HG03442 (cell line): ENCODE data around the gene DEFB125.
"Not testable (repeated sequence)": the region's sequence is repeated elsewhere in the genome, so short reads cannot be mapped to it uniquely, and the experiment has no call there.

Experiments used
- ATAC-seq: cut with Tn5 transposase; IDR thresholded peaks from one replicate; pipeline ENCODE4 v1.9.1; 2021; ENCODE audit warnings: mild to moderate bottlenecking, moderate library complexity; ENCODE audit not compliant: unreplicated experiment

Gene DEFB125, protein sequence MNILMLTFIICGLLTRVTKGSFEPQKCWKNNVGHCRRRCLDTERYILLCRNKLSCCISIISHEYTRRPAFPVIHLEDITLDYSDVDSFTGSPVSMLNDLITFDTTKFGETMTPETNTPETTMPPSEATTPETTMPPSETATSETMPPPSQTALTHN

GRCh38 chr20:87401-87800, at the start of gene DEFB125:
DEFB125 (plus strand) TSS chr20:87672; CDS start chr20:87710, 38 bp downstream.
- no peak for ATAC-seq

- no peak for ATAC-seq
Measured at GRCh38 chr20:60035-60918, 27.2 kb upstream of the DEFB125 start.

DNA sequence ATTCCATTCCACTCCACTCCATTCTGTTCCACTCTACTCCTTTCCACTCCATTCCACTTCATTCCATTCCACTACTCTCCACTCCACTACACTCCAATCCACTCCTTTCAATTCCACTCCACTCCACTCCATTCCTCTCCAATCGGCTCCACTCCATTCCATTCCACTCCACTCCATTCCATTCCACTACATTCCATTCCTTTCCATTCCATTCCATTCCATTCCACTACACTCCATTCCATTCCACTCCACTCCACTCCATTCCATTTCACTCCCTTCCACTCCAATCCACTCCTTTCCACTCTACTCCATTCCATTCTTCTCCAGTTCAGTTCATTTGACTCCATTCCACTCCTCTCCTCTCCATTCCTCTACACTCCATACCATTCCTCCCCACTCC, 26.2 kb upstream of the DEFB125 start:
- ATAC-seq = no peak

GRCh38 chr20:61757-62156, 25.7 kb upstream of the DEFB125 start:
- no peak for ATAC-seq

DNA sequence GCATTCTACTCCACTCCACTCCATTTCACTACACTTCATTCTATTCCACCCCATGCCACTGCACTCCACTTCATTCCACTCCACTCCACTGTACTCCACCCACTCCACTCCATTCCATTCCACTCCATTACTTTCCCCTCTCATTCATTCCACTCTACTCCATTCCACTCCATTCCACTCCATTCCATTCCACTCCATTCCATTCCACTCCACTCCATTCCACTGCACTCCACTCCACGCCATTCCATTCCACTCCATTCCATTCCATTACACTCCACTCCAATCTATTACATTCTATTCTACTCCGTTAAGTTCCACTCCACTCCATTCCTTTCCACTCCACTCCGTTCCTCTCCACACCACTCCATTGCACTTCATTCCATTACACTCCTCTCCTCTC, 25.0 kb upstream of the DEFB125 start:
- ATAC-seq = no peak

DNA sequence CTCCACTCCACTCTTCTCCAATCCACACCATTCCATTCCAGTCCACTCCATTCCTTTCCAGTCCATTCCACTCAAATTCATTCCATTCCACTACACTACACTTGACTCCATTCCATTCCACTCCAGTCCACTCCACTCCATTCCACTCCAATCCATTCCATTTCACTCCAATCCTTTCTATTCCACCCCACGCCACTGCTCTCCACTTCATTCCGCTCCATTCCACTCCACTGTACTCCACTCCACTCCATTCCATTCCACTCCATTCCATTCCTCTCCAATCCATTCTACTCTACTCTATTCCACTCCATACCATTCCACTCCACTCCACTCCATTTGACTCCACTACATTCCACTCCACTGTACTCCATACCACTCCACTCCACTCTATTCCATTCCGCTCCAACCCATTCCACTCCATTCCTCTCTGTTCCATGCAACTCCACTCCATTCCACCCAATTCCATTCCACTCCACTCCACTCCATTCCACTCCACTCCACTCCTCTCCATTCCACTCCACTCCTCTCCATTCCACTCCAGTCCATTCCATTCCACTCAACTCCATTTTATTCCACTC, 23.4 kb upstream of the DEFB125 start:
- ATAC-seq = no peak

DNA sequence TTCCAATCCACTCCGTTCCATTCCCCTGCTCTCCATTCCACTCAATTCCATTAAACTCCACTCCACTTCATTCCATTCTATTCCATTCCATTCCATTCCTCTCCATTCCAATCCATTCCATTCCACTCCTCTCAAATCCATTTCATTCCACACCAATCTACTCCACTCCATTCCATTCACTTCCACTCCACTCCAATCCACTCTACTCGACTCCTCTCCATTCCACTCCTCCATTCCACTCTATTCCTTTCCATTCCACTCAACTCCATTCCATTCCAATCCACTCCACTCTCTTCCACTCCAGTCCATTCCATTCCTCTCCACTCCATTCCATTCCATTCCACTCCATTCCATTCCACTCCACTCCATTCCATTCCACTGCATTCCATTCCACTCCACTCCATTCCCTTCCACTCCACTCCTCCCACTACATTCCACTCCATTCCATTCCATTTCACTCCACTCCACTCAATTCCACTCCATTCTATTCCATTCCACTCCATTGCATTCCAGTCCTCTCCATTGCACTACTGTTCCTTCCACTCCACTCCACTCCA, 22.6 kb upstream of the DEFB125 start:
- ATAC-seq = no peak

DNA sequence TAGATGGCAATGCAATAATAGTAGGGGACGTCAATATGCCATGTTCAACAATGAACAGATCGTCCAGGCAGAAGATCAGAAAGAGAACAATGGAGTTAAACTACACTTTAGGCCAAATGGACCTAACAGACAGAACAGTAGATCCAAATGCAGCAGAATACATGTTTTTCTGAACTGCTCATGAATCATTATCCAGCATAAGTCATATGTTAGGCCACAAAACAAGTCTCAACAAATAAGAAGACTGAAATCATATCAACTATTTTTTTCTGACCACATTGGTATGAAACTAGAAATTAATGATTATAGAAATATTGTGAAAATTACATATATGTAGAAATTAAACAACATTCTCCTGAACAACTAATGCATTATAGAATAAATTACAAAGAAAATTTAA, 10.2 kb upstream of the DEFB125 start:
- no peak for ATAC-seq

DNA sequence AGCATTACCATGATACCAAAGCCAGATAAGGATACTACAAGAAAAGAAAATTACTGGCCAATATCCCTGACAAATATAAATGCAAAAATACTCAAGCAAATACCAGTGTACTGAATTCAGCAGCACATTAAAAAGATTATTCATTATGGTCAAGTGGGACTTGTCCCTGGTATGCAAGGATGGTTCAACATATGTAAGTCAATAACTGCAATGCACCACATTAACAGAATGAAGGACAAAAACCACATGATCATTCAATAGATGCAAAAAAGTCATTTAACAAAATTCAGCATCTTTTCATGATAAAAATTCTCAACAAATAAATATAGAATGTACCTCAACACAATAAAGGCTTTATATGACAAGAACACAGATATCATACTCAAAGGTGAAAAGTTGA, 9.1 kb upstream of the DEFB125 start:
- no peak for ATAC-seq

DNA sequence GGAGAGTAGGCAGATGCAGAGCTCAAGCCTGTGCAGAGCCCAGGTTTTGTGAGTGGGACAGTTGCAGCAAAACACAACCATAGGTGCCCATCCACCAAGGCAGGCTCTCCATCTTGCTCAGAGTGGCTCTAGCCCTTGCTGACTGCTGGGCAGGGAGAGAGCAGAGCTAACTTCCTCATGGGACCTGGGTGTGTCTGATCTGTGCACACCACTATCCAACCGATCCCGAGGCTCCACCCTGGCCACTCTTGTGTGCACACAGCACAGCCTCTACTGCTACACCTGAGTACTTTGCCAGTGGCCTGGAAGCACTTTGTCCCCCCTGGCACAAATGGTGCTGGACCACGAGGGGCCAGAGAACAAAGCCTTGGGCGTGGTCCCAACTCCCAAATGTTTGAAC, 7.9 kb upstream of the DEFB125 start:
- no peak for ATAC-seq

DNA sequence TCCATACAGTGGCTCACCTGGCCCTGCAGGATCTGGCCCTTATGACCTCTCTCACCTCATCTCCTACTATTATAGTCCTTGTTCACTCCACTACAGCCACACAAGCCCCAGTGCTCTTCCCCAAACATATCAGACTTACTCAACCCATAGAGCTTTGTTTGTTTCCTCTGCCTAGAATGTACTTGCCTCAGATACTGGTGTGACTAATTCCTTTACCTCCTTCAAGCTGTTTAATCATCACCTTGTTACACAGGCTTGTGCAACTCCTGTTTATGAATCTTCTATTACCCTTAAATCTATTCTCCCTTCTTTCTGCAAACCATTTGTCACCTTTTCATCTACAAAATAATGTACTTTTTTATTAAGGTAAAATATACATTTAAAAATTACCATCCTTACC, 3.2 kb downstream of the DEFB125 start:
- ATAC-seq = no peak

DNA sequence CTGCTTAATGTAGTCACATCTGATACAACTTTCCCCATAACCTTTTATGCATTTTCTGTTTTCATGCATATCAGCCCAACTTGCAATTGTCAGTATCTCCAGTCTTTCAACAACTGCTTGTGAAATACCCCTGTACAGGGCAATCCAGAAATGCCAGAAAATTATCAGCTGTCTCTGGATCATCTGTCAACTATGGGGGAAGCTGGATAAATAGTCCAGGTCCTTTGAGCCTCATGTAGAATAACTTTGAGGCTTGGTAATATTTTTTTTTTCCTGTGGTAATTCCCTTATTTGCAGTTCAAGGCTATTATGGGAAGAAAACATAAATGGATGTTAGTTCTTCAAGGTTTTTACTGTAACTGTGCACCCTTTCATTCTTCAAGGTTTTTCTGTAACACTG, 6.2 kb downstream of the DEFB125 start:
- ATAC-seq = no peak

DNA sequence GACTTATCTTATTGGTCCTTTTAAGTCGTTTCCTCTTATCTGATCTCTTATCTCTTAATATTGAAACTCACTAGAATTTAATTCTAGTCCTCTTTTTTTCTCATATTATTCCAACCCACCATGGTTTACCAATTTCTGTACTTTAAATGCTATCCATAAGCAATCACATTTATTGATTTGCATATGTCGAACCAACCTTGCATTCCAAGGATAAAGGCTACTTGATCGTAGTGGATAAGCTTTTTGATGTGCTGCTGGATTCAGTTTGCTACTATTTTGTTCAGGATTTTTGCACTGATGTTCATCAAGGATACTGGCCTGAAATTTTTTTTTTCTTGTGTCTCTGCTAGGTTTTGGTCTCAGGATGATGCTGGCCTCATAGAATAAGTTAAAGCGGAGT, 7.7 kb downstream of the DEFB125 start:
- no peak for ATAC-seq

DNA sequence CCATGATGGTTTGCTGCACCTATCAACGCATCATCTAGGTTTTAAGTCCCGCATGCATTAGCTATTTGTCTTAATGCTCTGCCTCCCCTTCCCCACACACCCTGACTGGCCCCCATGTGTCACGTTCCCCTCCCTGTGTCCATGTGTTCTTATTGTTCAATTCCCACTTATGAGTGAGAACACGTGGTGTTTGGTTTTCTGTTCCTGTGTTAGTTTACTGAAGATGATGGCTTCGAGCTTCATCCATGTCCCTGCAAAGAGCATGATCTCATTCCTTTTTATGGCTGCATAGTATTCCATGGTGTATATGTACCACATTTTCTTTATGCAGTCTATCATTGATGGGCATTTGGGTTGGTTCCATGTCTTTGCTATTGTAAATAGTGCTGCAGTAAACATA, 10.2 kb downstream of the DEFB125 start:
- ATAC-seq = not testable (repeated sequence)

DNA sequence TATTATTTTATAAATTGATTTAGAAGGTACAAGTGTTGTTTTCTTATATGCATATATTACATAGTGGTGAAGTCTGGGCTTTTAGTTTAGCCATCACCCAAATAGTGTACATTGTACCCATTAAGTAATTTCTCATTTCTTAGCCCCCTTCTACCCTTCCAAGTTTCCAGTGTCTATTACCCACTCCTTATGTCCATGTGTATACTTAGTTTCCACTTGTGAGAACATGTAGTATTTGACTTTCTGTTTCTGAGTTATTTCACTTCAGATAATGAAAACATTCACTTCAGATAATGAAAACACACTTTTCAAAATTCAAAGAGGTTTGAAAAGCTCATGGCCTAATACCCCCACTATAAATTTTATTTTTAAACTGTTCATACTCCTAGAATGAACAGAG, 14.5 kb downstream of the DEFB125 start:
- ATAC-seq = no peak

GRCh38 chr20:103456-103855, 16.0 kb downstream of the DEFB125 start:
- no peak for ATAC-seq

DNA sequence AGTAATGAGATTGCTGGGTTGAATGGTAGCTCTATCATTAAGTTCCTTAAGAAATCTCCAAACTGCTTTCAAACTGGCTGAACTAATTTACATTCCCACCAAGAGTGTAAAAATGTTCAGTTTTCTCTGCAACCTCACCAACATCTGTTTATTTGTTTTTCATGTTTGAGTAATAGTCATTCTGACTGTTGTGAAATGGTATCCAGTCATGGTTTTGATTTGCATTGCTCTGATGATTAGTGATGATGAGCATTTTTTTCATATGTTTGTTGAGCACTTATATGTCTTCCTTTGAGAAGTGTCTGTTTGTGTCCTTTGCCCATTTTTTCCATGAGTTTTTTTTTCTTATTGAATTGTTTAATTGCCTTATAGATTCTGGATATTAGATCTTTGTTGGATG, 24.9 kb downstream of the DEFB125 start:
- ATAC-seq = no peak

DNA sequence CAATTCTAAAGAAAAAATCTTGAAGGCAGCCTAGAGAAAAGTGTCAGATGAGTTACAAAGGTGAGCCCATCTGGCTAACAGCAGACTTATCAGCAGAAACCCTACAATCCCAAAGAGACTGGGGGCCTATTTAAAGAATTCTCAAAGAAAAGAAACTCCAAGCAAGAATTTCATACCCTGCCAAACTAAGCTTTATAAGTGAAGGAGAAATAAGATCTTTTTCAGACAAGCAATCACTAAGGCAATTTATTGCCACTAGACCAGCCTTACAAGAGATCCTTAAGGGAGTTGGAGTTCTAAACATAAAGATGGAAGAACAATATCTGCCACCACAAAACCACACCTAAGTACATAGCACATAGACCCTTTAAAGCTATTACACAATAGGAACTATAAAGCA, 30.0 kb downstream of the DEFB125 start:
- no peak for ATAC-seq

GRCh38 chr20:129786-130323, 42.4 kb downstream of the DEFB125 start:
- ATAC-seq = not testable (repeated sequence)

GRCh38 chr20:137668-138490, 50.4 kb downstream of the DEFB125 start:
- ATAC-seq = no peak

DNA sequence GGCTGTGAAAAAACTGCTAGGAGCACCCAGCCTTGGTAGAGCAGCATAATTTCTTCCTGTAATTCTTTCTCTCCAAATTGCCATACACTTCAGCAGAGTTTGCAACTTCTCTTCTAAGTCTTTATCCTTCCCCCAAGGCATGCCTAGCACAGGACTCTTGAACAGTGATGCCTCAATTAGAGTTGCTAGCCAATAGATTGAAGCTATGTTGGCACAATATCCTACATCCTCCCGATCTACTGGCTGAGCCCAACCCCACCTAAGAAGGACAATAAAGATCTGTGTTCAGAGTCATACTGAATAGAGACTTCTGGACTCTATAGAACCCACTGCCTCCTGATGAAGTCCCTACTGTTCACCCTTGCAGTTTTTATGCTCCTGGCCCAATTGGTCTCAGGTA, 54.8 kb downstream of the DEFB125 start, which contains the start of gene DEFB126:
Gene DEFB126 (plus strand): TSS at position 301 of the 400 bp plus-strand sequence. CDS start 39 bp downstream, at position 340.
- ATAC-seq = no peak
